Lower leg skin (tissue), 4 donors: ENCODE data around the gene DTX3L. TPM values are rescaled to one million over a fixed set of nuclear protein-coding genes. Genes with fewer than 3 reads are reported as not detected.

ENCODE experiments used
- DNase-seq, 2 donors: peaks; one replicate each; pipeline ENCODE4 v3.0.0-alpha.2; 2019; ENCODE audit warnings: low spot score in 2 of 2
- H3K4me3 ChIP-seq: fragments of 200-600 bp; sonication (generic); 2 replicates; pipeline ENCODE4 v1.5.1; 2017; ENCODE audit warnings: mild to moderate bottlenecking, low read depth; ENCODE audit not compliant: poor library complexity, severe bottlenecking
- POLR2A ChIP-seq, 2 donors: fragments of 450-650 bp; IDR thresholded peaks; one replicate each; pipeline ENCODE4 v1.6.1; 2016 to 2017; ENCODE audit warnings: antibody characterized with exemption in 2 of 2, mild to moderate bottlenecking in 1 of 2, moderate library complexity in 1 of 2
- WGBS, 2 donors: methylation state at CpG; one replicate each; pipeline ENCODE4 v1.1.5; 2018; 5-methylcytosine and 5-hydroxymethylcytosine counted together
- intact Hi-C: fragments of 100-400 bp; cut with DNase I; formaldehyde crosslinking; loops from one replicate; pipeline ENCODE4 v1.15.0; 2023; ENCODE audit warnings: low total_unique reads
- total RNA-seq, 4 donors: library from RNA; depleted of rRNA; stranded (reverse); fragments of >200 nt; gene quantifications; one replicate each; pipeline ENCODE4 v1.1.0, GENCODE V29; 2016
- TF ChIP-seq, protein P1 (sequence below), 3 donors: fragments of 450-650 bp; IDR thresholded peaks; one replicate each; pipeline ENCODE4 v1.5.1; 2016; ENCODE audit warnings: antibody characterized with exemption in 3 of 3, mild to moderate bottlenecking in 3 of 3, moderate library complexity in 2 of 3

DTX3L gene
- total RNA-seq, 4 donors from 2014 or later, result 7.8 to 14.2 (median 9.4) TPM

DNA sequence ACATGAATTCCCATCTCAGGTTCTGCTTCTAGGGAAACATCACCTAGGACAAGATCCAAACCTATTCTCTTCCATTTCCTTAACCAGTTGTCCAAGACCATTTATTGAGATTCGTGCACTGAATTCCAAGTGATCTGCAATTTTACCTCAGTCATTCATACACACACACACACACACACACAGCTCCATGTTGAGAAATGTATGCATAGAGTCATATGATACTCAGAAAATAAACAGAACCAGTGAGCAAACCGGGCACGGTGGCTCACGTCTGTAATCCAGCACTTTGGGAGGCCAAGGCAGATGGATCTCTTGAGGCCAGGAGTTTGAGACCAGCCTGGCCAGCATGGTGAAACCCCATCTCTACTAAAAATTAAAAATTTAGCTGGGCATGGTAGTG, 43.3 kb upstream of the DTX3L start:
- TF ChIP-seq, protein P1, sequence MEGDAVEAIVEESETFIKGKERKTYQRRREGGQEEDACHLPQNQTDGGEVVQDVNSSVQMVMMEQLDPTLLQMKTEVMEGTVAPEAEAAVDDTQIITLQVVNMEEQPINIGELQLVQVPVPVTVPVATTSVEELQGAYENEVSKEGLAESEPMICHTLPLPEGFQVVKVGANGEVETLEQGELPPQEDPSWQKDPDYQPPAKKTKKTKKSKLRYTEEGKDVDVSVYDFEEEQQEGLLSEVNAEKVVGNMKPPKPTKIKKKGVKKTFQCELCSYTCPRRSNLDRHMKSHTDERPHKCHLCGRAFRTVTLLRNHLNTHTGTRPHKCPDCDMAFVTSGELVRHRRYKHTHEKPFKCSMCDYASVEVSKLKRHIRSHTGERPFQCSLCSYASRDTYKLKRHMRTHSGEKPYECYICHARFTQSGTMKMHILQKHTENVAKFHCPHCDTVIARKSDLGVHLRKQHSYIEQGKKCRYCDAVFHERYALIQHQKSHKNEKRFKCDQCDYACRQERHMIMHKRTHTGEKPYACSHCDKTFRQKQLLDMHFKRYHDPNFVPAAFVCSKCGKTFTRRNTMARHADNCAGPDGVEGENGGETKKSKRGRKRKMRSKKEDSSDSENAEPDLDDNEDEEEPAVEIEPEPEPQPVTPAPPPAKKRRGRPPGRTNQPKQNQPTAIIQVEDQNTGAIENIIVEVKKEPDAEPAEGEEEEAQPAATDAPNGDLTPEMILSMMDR (IDR thresholded peaks at IDR 0.05), result no peak
- no peak for TF ChIP-seq POLR2A (IDR thresholded peaks at IDR 0.05)
- intact Hi-C loops, result no loop called here
- DNase-seq, result no peak
- WGBS, 2 donors, result 89 to 93% methylated on average over 4 of the region's 4 CpGs
- H3K4me3 ChIP-seq, result no peak overlapping the region

DNA sequence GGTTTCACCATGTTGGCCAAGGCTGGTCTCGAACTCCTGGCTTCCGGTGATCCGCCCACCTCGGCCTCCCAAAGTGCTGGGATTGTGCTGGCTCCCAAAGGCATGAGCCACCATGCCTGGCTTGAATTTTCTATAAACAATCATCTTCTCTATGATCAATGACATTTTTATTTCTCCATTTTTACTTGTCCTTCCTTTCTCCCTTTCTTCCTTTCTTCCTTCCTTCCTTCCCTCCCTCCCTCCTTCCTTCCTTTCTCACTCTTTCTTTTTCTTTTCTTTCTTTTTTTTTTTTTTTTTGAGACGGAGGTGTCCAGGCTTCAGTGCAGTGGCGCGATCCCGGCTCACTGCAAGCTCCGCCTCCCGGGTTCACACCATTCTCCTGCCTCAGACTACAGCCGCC, 40.8 kb upstream of the DTX3L start:
- DNase-seq, result no peak
- TF ChIP-seq, protein P1 (IDR thresholded peaks at IDR 0.05), result no peak
- no peak for TF ChIP-seq POLR2A (IDR thresholded peaks at IDR 0.05)
- 95 to 97% methylated on average over 11 of the region's 11 CpGs for WGBS, 2 donors
- no peak overlapping the region for H3K4me3 ChIP-seq
- intact Hi-C loops, result no loop called here

DNA sequence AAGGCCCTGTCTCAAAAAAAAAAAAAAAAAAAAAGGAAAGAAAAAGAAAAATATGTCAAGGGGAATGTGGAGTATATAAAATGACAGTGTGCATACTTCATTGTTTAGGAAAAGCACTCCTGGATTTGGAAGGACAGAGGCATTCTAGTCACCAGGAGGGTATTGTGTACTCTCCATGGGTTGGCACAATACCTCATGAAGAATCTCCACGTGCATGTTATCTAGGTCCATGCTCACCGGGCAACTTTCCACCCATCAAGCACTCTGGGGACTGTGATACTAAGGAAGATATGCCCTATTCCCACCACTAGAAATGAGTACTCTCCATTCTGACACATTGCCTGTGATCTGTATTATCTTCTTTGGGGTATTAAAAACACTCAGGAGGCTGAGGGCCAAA, 34.0 kb upstream of the DTX3L start:
- WGBS, 2 donors, result 85 to 88% methylated on average over 2 of the region's 2 CpGs
- no peak for DNase-seq
- no peak overlapping the region for H3K4me3 ChIP-seq
- intact Hi-C loops, result no loop called here
- no peak for TF ChIP-seq POLR2A (IDR thresholded peaks at IDR 0.05)
- TF ChIP-seq, protein P1 (IDR thresholded peaks at IDR 0.05), result no peak

DNA sequence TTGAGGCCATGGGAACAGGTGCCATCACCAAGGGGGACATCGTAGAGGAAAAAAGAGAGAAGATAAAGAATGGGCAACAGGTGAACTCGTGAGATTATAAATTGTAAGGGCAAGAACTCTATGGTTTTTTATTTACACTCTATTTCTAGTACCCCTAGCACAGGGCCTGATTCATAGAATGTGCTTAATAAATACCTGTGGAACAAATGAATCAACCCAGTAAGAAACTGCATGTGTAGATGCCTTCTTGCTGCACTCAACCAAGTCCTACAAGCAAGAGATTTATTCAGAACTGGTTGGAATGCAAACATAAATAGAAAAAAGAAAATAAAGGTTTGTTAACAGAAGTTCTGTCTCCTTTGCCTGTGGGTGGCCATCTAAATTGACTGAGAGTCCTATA, 30.7 kb upstream of the DTX3L start:
- intact Hi-C loops, result no loop called here
- TF ChIP-seq, protein P1 (IDR thresholded peaks at IDR 0.05), result no peak
- no peak for TF ChIP-seq POLR2A (IDR thresholded peaks at IDR 0.05)
- 88 to 89% methylated on average over 2 of the region's 2 CpGs for WGBS, 2 donors
- no peak overlapping the region for H3K4me3 ChIP-seq
- no peak for DNase-seq

DNA sequence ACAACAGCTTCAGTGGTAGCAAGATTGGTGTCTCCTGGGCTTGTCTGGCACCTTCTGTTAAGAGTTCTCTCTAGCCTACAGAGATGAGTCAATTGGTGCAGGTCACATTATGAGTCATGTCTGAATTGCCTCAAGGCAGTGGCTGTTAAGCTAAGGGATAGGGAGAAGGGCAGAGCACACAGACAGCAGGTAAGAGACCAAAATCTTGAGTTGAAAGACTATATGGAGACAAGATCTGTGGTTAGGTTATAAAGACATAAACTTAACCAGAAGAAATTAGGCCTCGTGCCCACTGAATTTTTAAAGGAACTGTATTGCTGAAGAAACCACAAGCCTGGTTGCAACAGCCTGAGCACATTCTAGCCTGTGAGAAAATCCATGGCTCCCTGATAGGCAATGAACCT, 30.2 kb upstream of the DTX3L start:
- TF ChIP-seq POLR2A (IDR thresholded peaks at IDR 0.05), result no peak
- TF ChIP-seq, protein P1 (IDR thresholded peaks at IDR 0.05), result no peak
- intact Hi-C loops, result no loop called here
- no peak for DNase-seq
- 45 to 55% methylated on average over 1 of the region's 1 CpG for WGBS, 2 donors
- H3K4me3 ChIP-seq, result no peak overlapping the region

DNA sequence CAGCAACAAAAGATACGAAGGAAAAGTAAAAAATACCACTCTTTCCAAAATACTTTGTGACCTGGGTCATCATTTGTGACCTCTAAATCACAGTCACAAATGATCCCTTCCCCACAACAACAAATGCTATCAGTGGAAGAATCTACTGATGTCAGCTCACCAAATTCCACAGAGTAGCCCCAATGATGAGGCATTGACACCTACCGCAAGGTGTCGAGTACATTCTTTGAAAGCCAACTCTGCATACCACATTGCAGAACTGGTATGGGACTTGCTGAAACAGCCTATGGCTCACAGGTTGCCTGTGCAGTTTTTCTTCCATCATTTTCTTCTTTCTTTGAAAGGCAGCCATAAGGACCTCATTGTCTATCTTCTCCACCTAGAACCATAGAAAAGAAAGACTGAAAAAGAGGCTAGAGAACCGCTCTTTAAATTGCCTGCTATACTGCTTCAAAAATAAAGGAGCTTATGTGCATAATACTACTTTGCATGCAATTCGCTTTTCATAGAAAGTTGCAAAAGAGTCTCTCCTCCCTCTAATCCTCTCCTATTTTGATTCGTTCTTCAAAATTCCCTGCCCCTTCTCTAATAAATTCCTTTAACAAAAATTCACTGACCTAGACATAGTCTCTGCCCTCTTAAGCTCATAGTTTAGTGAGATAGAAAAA, 28.0 kb upstream of the DTX3L start:
- TF ChIP-seq, protein P1 (IDR thresholded peaks at IDR 0.05), result no peak
- no peak for TF ChIP-seq POLR2A (IDR thresholded peaks at IDR 0.05)
- no peak overlapping the region for H3K4me3 ChIP-seq
- no peak for DNase-seq
- intact Hi-C loops, result no loop called here
- WGBS, 2 donors, result 88 to 91% methylated on average over 6 of the region's 6 CpGs
